DMS153 treated with DMSO at 0.1 percent for 48 hours (cell line): ENCODE measurements around the gene PRTG.
"Not testable (repeated sequence)": the region's sequence is repeated elsewhere in the genome, so short reads cannot be mapped to it uniquely, and the experiment has no call there.

Experiments used
- DNase-seq: peaks from one replicate; lab custom pipeline; 2025; ENCODE audit not compliant: unreplicated experiment; lab: John Stamatoyannopoulos, UW

The PRTG gene

DNA sequence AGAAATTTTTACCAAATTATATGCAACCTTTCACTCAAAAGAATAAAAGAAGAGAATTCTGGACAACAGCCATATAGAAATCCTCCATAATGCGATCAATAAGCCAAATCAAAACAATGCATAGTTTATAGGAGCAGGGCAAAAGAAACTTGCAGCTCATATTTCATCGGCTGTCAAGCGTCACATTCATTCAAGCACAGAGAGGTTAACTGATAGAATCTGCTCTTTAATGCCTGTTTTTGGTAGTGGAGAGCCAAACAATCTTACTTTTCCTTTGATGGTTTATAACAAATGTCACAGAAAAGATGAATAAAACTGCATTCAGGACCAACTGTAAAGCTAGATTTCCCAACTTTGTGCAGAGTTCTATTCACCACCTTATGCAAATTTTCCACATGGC is 35.4 kb downstream of the PRTG start:
- DNase-seq: no peak

DNA sequence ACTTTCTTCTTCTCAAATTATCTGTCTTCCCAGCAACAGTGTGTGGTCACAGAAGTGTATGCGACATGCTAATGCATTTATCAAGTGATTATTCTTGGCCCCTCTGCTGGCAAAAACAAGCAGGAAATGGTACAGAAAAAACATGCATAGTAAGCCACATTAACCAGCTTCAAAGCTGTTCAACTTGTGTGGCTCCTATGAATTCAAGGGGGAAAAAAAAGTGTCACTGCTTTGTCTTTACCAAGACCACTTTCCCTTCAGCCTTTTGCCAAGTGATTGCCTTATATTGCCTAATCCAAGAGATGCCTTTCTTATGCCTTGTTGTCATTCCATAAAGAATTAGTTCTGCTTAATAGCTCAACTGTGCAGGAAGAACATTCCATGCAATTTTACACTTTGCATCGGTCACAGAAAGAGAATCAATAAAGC is 39.1 kb downstream of the PRTG start:
- no peak for DNase-seq

GRCh38 chr15:55700876-55701275 is 42.1 kb downstream of the PRTG start:
- DNase-seq: no peak

GRCh38 chr15:55698653-55699052 is 44.3 kb downstream of the PRTG start:
- DNase-seq: no peak

GRCh38 chr15:55696221-55696620 is 46.7 kb downstream of the PRTG start:
- no peak for DNase-seq

- no peak for DNase-seq
Measured at GRCh38 chr15:55695432-55695831, 47.5 kb downstream of the PRTG start.

DNA sequence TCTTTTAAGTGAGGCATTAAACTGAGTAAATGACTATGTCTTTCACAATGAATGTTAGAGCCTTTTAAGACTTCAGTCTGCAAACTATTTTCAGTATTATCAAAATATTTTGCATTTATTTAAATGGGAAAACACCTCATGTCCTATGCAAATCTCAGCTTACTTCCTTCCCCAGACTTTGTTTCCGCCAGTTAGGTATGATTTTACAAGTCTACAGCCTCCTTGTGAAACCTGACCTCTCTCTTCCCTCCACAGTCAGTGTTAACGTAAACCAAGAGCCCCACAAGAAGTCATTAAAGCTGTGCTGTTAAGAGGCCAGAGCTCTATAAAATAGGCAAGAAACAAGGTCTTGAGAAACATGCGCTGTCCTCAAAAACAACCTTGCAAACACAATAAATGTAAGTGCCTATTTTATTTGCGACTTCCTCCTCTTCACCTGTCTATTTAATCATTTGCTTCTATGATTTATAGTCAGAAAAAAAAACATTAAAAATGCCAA is 48.3 kb downstream of the PRTG start:
- DNase-seq: no peak

- DNase-seq: not testable (repeated sequence)
Measured at GRCh38 chr15:55693116-55693515, 49.8 kb downstream of the PRTG start.

DNA sequence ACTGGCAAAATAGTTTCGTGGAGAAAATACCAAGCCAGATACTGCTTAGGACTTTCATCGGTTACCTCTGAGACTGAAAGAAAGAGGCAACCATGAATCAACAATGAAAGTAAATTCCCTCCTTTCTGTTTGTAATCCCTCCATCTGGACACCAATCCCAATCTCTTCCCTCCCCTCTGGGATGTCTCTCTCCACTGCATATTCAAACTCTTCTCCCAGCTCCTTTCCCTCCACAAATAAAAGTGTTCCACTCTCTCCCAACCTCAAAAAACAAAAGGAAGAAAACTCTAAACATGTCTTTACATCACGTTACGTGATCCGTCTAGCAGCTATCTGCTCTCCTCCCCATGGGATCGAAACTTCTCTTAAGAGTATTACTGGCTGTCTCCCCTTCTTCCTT is 55.2 kb downstream of the PRTG start:
- no peak for DNase-seq

GRCh38 chr15:55685286-55685685 is 57.7 kb downstream of the PRTG start:
- DNase-seq: no peak

GRCh38 chr15:55683376-55683775 is 59.6 kb downstream of the PRTG start:
- DNase-seq: no peak

DNA sequence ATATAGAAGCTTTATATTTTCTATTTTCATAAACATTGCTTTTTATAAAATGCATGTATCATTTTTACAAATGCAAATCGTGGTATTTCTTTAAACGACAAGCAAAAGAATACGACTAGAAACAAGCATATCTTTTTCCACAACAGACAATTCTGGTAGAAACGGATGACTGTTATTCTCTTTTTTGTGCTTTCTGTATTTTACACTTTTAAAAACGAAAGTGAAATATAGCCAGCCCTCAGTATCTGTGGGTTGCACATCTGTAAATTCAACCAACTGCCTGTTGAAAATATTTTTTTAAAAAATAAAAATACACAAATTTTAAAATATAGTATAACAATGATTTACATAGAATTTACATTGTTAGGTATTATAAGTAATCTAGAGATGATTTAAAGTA is 61.3 kb downstream of the PRTG start:
- DNase-seq: no peak

DNA sequence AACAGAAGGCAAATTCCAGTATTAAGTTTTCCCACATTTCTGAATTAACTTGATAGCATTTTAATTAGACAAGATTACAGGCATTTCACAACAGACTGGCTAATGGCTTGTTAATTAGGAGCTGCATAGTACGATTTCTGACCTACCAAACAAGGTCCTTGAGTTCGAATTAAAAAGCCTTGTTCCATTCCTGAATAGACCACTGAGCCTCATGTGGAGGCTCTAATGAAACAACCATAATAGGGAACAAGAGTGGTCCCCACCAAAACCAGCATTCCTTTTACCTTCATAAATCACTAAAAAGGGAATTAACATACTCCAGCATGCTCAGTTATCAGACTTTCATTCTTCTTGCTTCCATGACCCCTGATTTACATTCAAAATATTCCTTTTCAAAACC is 66.4 kb downstream of the PRTG start:
- no peak for DNase-seq

GRCh38 chr15:55673287-55673686 is 69.7 kb downstream of the PRTG start:
- DNase-seq: no peak

DNA sequence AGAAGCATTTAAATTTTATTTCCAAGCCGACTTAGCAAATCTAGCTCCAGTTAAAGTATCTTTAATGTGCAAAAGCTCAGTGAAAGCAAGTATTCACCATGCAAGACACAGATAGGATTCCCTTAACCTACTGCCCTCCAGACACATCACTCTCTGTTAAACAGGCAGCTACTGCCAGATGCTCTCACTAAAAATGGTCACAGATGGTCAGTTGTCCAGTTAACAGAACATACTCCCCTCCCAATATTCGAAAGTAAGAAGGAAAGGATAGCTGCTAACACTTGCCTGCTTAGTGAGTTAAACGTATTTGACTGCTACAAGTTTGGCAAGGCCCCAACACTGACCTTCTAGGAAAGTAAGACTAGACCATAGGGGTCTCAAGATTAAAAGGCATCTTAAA is 73.7 kb downstream of the PRTG start:
- no peak for DNase-seq

- DNase-seq: no peak
Measured at GRCh38 chr15:55665605-55666227, 77.2 kb downstream of the PRTG start.

GRCh38 chr15:55661428-55661827 is 81.5 kb downstream of the PRTG start:
- no peak for DNase-seq

DNA sequence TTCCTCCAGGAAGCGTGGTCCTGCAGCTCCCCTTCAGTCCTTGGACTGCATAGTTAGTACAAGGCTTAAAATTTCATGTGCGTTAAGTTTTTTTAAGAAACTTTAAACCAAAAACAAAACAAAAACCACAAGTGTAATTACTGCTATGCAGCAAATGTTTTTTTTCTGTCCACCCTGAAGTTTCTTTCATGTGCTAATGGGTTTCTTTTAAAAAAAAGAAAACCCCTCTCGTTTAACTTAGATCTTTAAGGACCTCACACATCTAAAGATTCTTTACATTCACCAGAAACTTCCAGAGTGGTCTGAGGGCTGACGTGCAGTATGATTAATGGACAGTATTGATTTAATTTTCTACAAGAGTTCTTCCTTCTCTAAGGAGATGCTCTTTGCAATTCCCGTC is 82.8 kb downstream of the PRTG start:
- no peak for DNase-seq

- no peak for DNase-seq
Measured at GRCh38 chr15:55659481-55659880, 83.5 kb downstream of the PRTG start.

GRCh38 chr15:55658886-55659285 is 84.1 kb downstream of the PRTG start:
- no peak for DNase-seq

- DNase-seq: no peak
Measured at GRCh38 chr15:55654561-55655031, 88.4 kb downstream of the PRTG start.

GRCh38 chr15:55652909-55653495 is 90.0 kb downstream of the PRTG start:
- no peak for DNase-seq

DNA sequence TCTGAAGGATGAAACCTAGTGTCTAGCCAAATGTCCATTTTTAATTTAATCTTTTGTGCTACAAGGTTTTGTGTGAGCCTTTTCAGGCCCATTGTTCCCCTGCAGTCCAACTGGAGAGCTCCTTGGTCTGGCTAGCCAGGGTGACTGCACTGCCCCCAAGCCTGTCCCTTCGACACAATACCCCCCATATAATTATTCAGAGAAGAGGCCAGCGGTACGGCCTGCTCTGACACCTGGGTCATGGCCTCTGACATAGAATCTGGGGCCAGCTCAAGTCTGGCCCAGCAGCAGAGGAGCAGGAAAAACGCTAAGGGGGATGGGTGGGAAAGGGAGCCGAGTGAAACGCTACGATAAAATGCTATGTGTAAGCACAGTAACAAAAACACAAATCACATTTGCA is 90.6 kb downstream of the PRTG start:
- DNase-seq: no peak
